ENCODE data around the gene TFAP2C.

DNA sequence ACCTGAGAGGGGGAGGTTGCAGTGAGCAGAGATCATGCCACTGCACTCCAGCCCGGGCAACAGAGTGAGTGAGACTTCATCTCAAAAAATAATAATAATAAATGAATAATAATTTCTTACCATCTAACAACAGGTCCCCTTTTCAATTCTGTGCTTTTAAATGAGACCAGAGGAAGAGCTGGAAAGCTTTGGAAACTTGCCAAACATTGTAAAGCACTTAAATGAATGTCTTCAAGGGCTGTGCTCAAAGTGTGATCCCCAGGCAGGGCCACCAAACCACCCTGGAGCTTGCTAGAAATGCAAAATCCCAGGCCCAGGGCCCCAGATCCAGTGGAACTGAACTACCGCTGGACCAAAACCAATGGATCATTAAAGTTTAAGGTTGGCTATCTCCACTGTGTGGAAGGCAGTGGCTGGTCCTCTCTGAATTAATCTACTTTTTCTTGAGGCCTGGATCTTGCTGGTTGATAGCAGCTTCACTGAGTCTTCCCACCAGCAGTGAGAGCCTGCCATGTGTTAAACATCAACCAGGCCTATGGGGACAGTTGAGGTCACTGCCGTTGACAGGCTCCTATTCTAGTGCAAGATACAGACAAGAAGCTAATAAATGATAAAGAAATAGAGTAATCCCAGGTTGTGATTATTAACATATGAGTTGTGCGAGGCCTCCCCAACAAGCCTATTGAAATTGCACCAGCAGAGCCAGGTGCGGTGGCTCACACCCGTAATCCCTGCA lies 23.7 kb upstream of the TFAP2C start:
- TF ChIP-seq TAF1 (IDR thresholded peaks at IDR 0.05; ENCODE audit: control insufficient read depth, extremely low read depth, insufficient read depth, low read length, severe bottlenecking): no peak
- no peak for TF ChIP-seq ZSCAN32 (CRISPR knock-in tag; IDR thresholded peaks at IDR 0.05)
- no peak for TF ChIP-seq SP1 (CRISPR knock-in tag; IDR thresholded peaks at IDR 0.05)
- no peak for TF ChIP-seq SRF (CRISPR knock-in tag; IDR thresholded peaks at IDR 0.05)
- TF ChIP-seq ATF7 (IDR thresholded peaks at IDR 0.05): no peak

Measured in K562 (cell line).